Fibroblast of villous mesenchyme (primary cell): ENCODE data around the gene VPS13D. TPM values are rescaled to one million over a fixed set of nuclear protein-coding genes. Genes with fewer than 3 reads are reported as not detected.
A peak's percentile ranks its signal among the peaks of the same experiment; 100 is the strongest.

Experiments
- DNase-seq: peaks from one replicate; pipeline ENCODE4 v3.0.0-alpha.2; 2010; ENCODE audit warnings: low read depth
- H3K4me3 ChIP-seq: 2 replicates; pipeline ENCODE4 v1.5.1; 2011; ENCODE audit warnings: low read depth, mild to moderate bottlenecking, low read length
- CTCF ChIP-seq: IDR thresholded peaks from 2 replicates; pipeline ENCODE4 v1.5.1; 2012; ENCODE audit warnings: low read depth, mild to moderate bottlenecking, low read length; ENCODE audit not compliant: insufficient read depth
- total RNA-seq: library from RNA; depleted of rRNA; stranded (reverse); fragments of >200 nt; gene quantifications from 2 replicates; pipeline ENCODE4 v1.2.3, GENCODE V29; 2012

The VPS13D gene
- total RNA-seq, 1 donor, result 55.3 TPM

GRCh38 chr1:12422488-12422887 is 192.7 kb downstream of the VPS13D start:
- H3K4me3 ChIP-seq, result no peak overlapping the region
- DNase-seq, result no peak
- no peak for TF ChIP-seq CTCF

GRCh38 chr1:12424087-12424529 is 194.3 kb downstream of the VPS13D start:
- peak; percentile 56 for DNase-seq
- no peak overlapping the region for H3K4me3 ChIP-seq
- no peak for TF ChIP-seq CTCF

GRCh38 chr1:12424793-12425192 is 195.0 kb downstream of the VPS13D start:
- H3K4me3 ChIP-seq, result no peak overlapping the region
- no peak for TF ChIP-seq CTCF
- DNase-seq, result no peak

- DNase-seq, result no peak
Measured at GRCh38 chr1:12426030-12426429, 196.2 kb downstream of the VPS13D start.

GRCh38 chr1:12428334-12428733 is 198.5 kb downstream of the VPS13D start:
- H3K4me3 ChIP-seq, result no peak overlapping the region
- TF ChIP-seq CTCF, result no peak
- no peak for DNase-seq

More at GRCh38 chr1:12426030-12426429, 196.2 kb downstream of the VPS13D start:
- no peak overlapping the region for H3K4me3 ChIP-seq
- no peak for TF ChIP-seq CTCF

- H3K4me3 ChIP-seq, result no peak overlapping the region
- TF ChIP-seq CTCF, result no peak
- DNase-seq, result no peak
Measured at GRCh38 chr1:12430525-12430924, 200.7 kb downstream of the VPS13D start.

- DNase-seq, result no peak
- no peak overlapping the region for H3K4me3 ChIP-seq
- no peak for TF ChIP-seq CTCF
Measured at GRCh38 chr1:12432897-12433296, 203.1 kb downstream of the VPS13D start.
